ENCODE measurements around the gene DDAH1. TPM values are rescaled to one million over a fixed set of nuclear protein-coding genes. Genes with fewer than 3 reads are reported as not detected.

The DDAH1 gene
- total RNA-seq, 4 donors from 2014 or later, result 17.5 to 64.2 (median 40.0) TPM

GRCh38 chr1:85417017-85417416 lies 47.9 kb downstream of the DDAH1 start:
- no peaks in the 10 kb centered on the region for H3K27me3 ChIP-seq
- 76 to 78% methylated on average over 5 of the region's 5 CpGs for WGBS, 2 donors
- H3K4me3 ChIP-seq (replicated peaks in 1 of 3), result no peak overlapping the region
- no peaks in the 10 kb centered on the region for H3K4me1 ChIP-seq
- no peak for TF ChIP-seq POLR2A (IDR thresholded peaks at IDR 0.05)
- TF ChIP-seq CTCF (IDR thresholded peaks at IDR 0.05), result no peak
- no peaks in the 10 kb centered on the region for H3K9me3 ChIP-seq
- DNase-seq, result no peak
- intact Hi-C loops (cut with DNase I), result no loop called here
- H3K27ac ChIP-seq, result no peak overlapping the region
- H3K36me3 ChIP-seq, result no peaks in the 10 kb centered on the region

- WGBS, 2 donors, result 75 to 92% methylated on average over 1 of the region's 1 CpG
- Histone ChIP-seq H3K9me3 (no peaks in the 10 kb centered on the region), H3K4me1 (peaks cover 3 to 11% of the 10 kb centered on the region in 2 donors), H3K4me3 (replicated peaks in 1 of 3) (no peak overlapping the region), H3K36me3 (no peaks in the 10 kb centered on the region), H3K27me3 (no peaks in the 10 kb centered on the region), H3K27ac (no peak overlapping the region)
- no peak for DNase-seq
- TF ChIP-seq CTCF (IDR thresholded peaks at IDR 0.05) (no peak), POLR2A (IDR thresholded peaks at IDR 0.05) (no peak)
- intact Hi-C loops (cut with DNase I), result no loop called here
Observed at GRCh38 chr1:85413169-85413568, 51.8 kb downstream of the DDAH1 start.

GRCh38 chr1:85411567-85412305 lies 53.2 kb downstream of the DDAH1 start:
- intact Hi-C loops (cut with DNase I), result no loop called here
- Histone ChIP-seq H3K36me3 (no peaks in the 10 kb centered on the region), H3K27ac (no peak overlapping the region), H3K4me1 (peaks cover 12 to 24% of the 10 kb centered on the region in 2 donors), H3K9me3 (no peaks in the 10 kb centered on the region), H3K27me3 (no peaks in the 10 kb centered on the region), H3K4me3 (replicated peaks in 1 of 3) (no peak overlapping the region)
- no peak for DNase-seq
- WGBS, 2 donors, result 92 to 94% methylated on average over 5 of the region's 5 CpGs
- no peak for TF ChIP-seq CTCF (IDR thresholded peaks at IDR 0.05)
- TF ChIP-seq POLR2A (IDR thresholded peaks at IDR 0.05), result no peak

- TF ChIP-seq POLR2A (IDR thresholded peaks at IDR 0.05), result no peak
- TF ChIP-seq CTCF (IDR thresholded peaks at IDR 0.05), result no peak
- whole genome bisulfite sequencing, 2 donors, result 54 to 58% methylated on average over 3 of the region's 3 CpGs
- Histone ChIP-seq H3K27me3 (no peaks in the 10 kb centered on the region), H3K4me3 (replicated peaks in 1 of 3) (no peak overlapping the region), H3K4me1 (peaks cover 32 to 45% of the 10 kb centered on the region in 2 donors), H3K36me3 (no peaks in the 10 kb centered on the region), H3K9me3 (no peaks in the 10 kb centered on the region), H3K27ac (peak overlapping the region in 1 of 3 donors; percentile 34)
- intact Hi-C loops (cut with DNase I), result no loop called here
- no peak for DNase-seq
Observed at GRCh38 chr1:85409516-85409915, 55.4 kb downstream of the DDAH1 start.

GRCh38 chr1:85407746-85408377 lies 57.1 kb downstream of the DDAH1 start:
- no peak for DNase-seq
- intact Hi-C loops (cut with DNase I), result no loop called here
- Histone ChIP-seq H3K27ac (peak overlapping the region; percentile 74 to 88 (median 81)), H3K36me3 (no peaks in the 10 kb centered on the region), H3K4me1 (peaks cover 44 to 58% of the 10 kb centered on the region in 2 donors), H3K4me3 (replicated peaks in 1 of 3) (no peak overlapping the region), H3K27me3 (no peaks in the 10 kb centered on the region), H3K9me3 (no peaks in the 10 kb centered on the region)
- 59 to 66% methylated on average over 5 of the region's 5 CpGs for WGBS, 2 donors
- TF ChIP-seq POLR2A (IDR thresholded peaks at IDR 0.05) (no peak), CTCF (IDR thresholded peaks at IDR 0.05) (no peak)
